Tibial nerve (tissue), 4 donors: ENCODE data around the gene NUP107. TPM values are rescaled to one million over a fixed set of nuclear protein-coding genes. Genes with fewer than 3 reads are reported as not detected.

Source experiments
- DNase-seq, 2 donors: peaks; one replicate each; pipeline ENCODE4 v3.0.0-alpha.2; 2019; ENCODE audit warnings: low spot score in 2 of 2
- H3K27ac ChIP-seq, 4 donors: fragments of 200-600 bp; sonication (generic) in 3 of 4; one replicate each; pipeline ENCODE4 v1.5.1; 2017 to 2019; ENCODE audit warnings: mild to moderate bottlenecking in 1 of 4
- H3K27me3 ChIP-seq, 2 donors: fragments of 200-600 bp; sonication (generic) in 1 of 2; one replicate each; pipeline versions ENCODE4 v1.5.1 to v1.6.0; 2017 to 2019
- H3K36me3 ChIP-seq, 3 donors: fragments of 200-600 bp; sonication (generic); one replicate each; pipeline ENCODE4 v1.5.1; 2018 to 2019
- H3K4me1 ChIP-seq, 4 donors: fragments of 200-600 bp; sonication (generic) in 3 of 4; one replicate each; pipeline ENCODE4 v1.5.1; 2017 to 2019
- H3K4me3 ChIP-seq, 4 donors: fragments of 200-600 bp; sonication (generic) in 3 of 4; one replicate each; pipeline ENCODE4 v1.5.1; 2017 to 2019; ENCODE audit warnings: mild to moderate bottlenecking in 1 of 4, moderate library complexity in 1 of 4
- H3K9me3 ChIP-seq, 4 donors: fragments of 200-600 bp; sonication (generic) in 3 of 4; one replicate each; pipeline ENCODE4 v1.5.1; 2017 to 2019
- CTCF ChIP-seq, 5 experiments: fragments of 200-600 bp in 3 of 5; fragments of 450-650 bp in 2 of 5; sonication (generic) in 3 of 5; IDR thresholded peaks; one replicate each; pipeline ENCODE4 v1.5.1; 2016 to 2019; ENCODE audit warnings: antibody characterized with exemption in 5 of 5, mild to moderate bottlenecking in 3 of 5, moderate library complexity in 2 of 5
- EP300 ChIP-seq, 2 donors: sonication (generic); formaldehyde crosslinking; IDR thresholded peaks; one replicate each; pipeline ENCODE4 v1.6.1; 2017; ENCODE audit warnings: antibody characterized with exemption in 2 of 2, mild to moderate bottlenecking in 1 of 2
- POLR2A ChIP-seq, 2 donors: fragments of 450-650 bp; IDR thresholded peaks; one replicate each; pipeline ENCODE4 v1.6.1; 2017; ENCODE audit warnings: antibody characterized with exemption in 2 of 2, mild to moderate bottlenecking in 2 of 2, moderate library complexity in 2 of 2
- WGBS, 2 donors: methylation state at CpG; one replicate each; pipeline ENCODE4 v1.1.5; 2018; 5-methylcytosine and 5-hydroxymethylcytosine counted together
- total RNA-seq, 4 donors: library from RNA; depleted of rRNA; stranded (reverse); fragments of >200 nt; gene quantifications; one replicate each; pipeline ENCODE4 v1.1.0, GENCODE V29; 2016

NUP107 gene
- total RNA-seq, 4 donors from 2014 or later, result 30.3 to 38.0 (median 31.6) TPM

DNA sequence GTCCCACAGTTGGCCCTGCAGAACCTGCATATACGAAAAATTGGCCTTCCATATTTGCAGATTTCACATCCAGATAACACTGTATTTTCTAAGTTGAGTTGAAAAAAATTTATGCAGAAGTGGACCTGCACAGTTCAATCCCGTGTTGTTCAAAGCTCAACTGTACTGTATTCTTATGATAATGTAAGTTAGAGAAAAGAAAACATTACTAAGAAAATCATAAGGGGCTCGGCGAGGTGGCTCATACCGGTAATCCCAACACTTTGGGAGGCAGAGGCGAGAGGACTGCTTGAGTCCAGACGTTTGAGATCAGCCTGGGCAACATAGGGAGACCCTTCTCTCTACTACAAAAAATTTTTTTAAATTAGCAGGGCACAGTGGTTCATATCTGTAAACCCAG is 41.0 kb downstream of the NUP107 start:
- H3K27me3 ChIP-seq, result no peaks in the 10 kb centered on the region
- no peaks in the 10 kb centered on the region for H3K9me3 ChIP-seq
- no peak overlapping the region for H3K27ac ChIP-seq
- DNase-seq, result no peak
- TF ChIP-seq POLR2A (IDR thresholded peaks at IDR 0.05) (no peak), EP300 (IDR thresholded peaks at IDR 0.05) (no peak), CTCF (IDR thresholded peaks at IDR 0.05) (no peak)
- no peak overlapping the region for H3K4me3 ChIP-seq
- no peaks in the 10 kb centered on the region for H3K4me1 ChIP-seq
- peaks cover 0 to 95% (median 5%) of the 10 kb centered on the region in 3 donors for H3K36me3 ChIP-seq
- 93% methylated on average over 7 of the region's 7 CpGs for WGBS, 2 donors

- no peak overlapping the region for H3K4me3 ChIP-seq
- H3K27me3 ChIP-seq, result no peaks in the 10 kb centered on the region
- peaks cover 3 to 99% (median 12%) of the 10 kb centered on the region in 3 donors for H3K36me3 ChIP-seq
- H3K9me3 ChIP-seq, result no peaks in the 10 kb centered on the region
- no peaks in the 10 kb centered on the region for H3K4me1 ChIP-seq
- WGBS, 2 donors, result 94 to 96% methylated on average over 4 of the region's 4 CpGs
- no peak for TF ChIP-seq POLR2A (IDR thresholded peaks at IDR 0.05)
- no peak for TF ChIP-seq CTCF (IDR thresholded peaks at IDR 0.05)
- no peak for TF ChIP-seq EP300 (IDR thresholded peaks at IDR 0.05)
- no peak for DNase-seq
- H3K27ac ChIP-seq, result no peak overlapping the region
Measured at GRCh38 chr12:68733661-68734071, 46.9 kb downstream of the NUP107 start.

- 79 to 91% methylated on average over 6 of the region's 6 CpGs for WGBS, 2 donors
- no peaks in the 10 kb centered on the region for H3K4me1 ChIP-seq
- H3K27me3 ChIP-seq, result no peaks in the 10 kb centered on the region
- DNase-seq, result no peak
- TF ChIP-seq EP300 (IDR thresholded peaks at IDR 0.05) (no peak), CTCF (IDR thresholded peaks at IDR 0.05) (no peak), POLR2A (IDR thresholded peaks at IDR 0.05) (no peak)
- H3K9me3 ChIP-seq, result no peaks in the 10 kb centered on the region
- peaks cover 0 to 73% (median 6%) of the 10 kb centered on the region in 3 donors for H3K36me3 ChIP-seq
- H3K4me3 ChIP-seq, result no peak overlapping the region
- H3K27ac ChIP-seq, result no peak overlapping the region
Measured at GRCh38 chr12:68739891-68740290, 53.1 kb downstream of the NUP107 start.

- H3K27me3 ChIP-seq, result no peaks in the 10 kb centered on the region
- peaks cover 0 to 38% (median 3%) of the 10 kb centered on the region in 3 donors for H3K36me3 ChIP-seq
- no peaks in the 10 kb centered on the region for H3K9me3 ChIP-seq
- DNase-seq, result no peak
- no peak overlapping the region for H3K27ac ChIP-seq
- H3K4me1 ChIP-seq, result peaks cover 0 to 22% (median 13%) of the 10 kb centered on the region in 4 donors
- WGBS, 2 donors, result 88 to 93% methylated on average over 2 of the region's 2 CpGs
- no peak overlapping the region for H3K4me3 ChIP-seq
- TF ChIP-seq EP300 (IDR thresholded peaks at IDR 0.05) (no peak), CTCF (IDR thresholded peaks at IDR 0.05) (no peak), POLR2A (IDR thresholded peaks at IDR 0.05) (no peak)
Measured at GRCh38 chr12:68743356-68743755, 56.6 kb downstream of the NUP107 start.

DNA sequence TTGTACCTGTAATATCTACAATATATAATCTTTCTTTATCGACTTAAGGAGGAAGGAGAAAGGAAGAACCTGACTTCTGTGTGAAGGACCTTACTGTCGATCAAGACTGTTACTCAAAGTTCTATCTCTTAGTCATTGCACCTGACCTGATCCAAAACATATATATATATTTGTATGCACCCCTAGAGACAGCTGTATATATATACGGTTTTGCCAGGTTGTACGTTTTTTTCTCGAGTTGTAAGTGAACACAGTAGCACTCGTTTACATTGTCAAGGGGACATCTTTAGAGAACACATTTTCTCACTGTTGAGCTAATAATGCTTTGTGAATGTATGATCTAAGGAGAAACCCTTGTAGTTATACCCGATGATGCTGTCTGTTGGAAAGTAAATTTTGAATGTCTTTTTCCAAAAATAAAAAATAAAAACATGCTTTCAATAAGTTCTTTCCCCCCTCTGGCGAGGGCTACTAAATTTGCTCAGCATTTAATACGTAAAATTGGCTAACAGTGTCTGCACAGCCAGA is 58.7 kb downstream of the NUP107 start:
- DNase-seq, result no peak
- Histone ChIP-seq H3K9me3 (no peaks in the 10 kb centered on the region), H3K4me3 (peak overlapping the region; percentile 56 to 93 (median 71)), H3K36me3 (peaks cover 0 to 17% (median 3%) of the 10 kb centered on the region in 3 donors), H3K4me1 (peaks cover 0 to 36% (median 15%) of the 10 kb centered on the region in 4 donors), H3K27ac (peak overlapping the region; percentile 22 to 89 (median 88)), H3K27me3 (no peaks in the 10 kb centered on the region)
- 50 to 51% methylated on average over 9 of the region's 9 CpGs for WGBS, 2 donors
- TF ChIP-seq EP300 (IDR thresholded peaks at IDR 0.05), result no peak
- no peak for TF ChIP-seq CTCF (IDR thresholded peaks at IDR 0.05)
- TF ChIP-seq POLR2A (IDR thresholded peaks at IDR 0.05), result no peak
